CD14-positive monocyte (primary cell): ENCODE measurements around the gene MACROD2. TPM values are rescaled to one million over a fixed set of nuclear protein-coding genes. Genes with fewer than 3 reads are reported as not detected.

Source experiments
- DNase-seq, 3 donors: peaks; one replicate each; pipeline ENCODE4 v3.0.0-alpha.2; 2011 to 2022
- H2AFZ ChIP-seq: 2 replicates; pipeline ENCODE4 v1.6.0; 2012; ENCODE audit warnings: mild to moderate bottlenecking, low read depth, low read length, inconsistent platforms; ENCODE audit not compliant: insufficient read depth, poor library complexity, severe bottlenecking
- H3K27ac ChIP-seq, 2 donors: 1 replicate in 1 of 2; 2 replicates in 1 of 2; pipeline ENCODE4 v1.5.1; 2012 to 2013; ENCODE audit warnings: low read length in 2 of 2, control low read depth in 1 of 2, inconsistent platforms in 1 of 2, low read depth in 1 of 2, mild to moderate bottlenecking in 1 of 2
- H3K27me3 ChIP-seq, 2 donors: one replicate each; pipeline versions ENCODE4 v1.6.0 to v1.6.1; 2011 to 2013; ENCODE audit warnings: low read length in 2 of 2; ENCODE audit not compliant: control insufficient read depth in 2 of 2, insufficient read depth in 2 of 2
- H3K36me3 ChIP-seq, 2 donors: replicated peaks in 1 of 2; 1 replicate in 1 of 2; 2 replicates in 1 of 2; pipeline versions ENCODE4 v1.5.1 to v1.6.1; 2012 to 2013; ENCODE audit warnings: low read length in 2 of 2, control low read depth in 1 of 2, inconsistent platforms in 1 of 2, mild to moderate bottlenecking in 1 of 2; ENCODE audit not compliant: insufficient read depth in 2 of 2, control insufficient read depth in 1 of 2
- H3K4me1 ChIP-seq, 2 donors: 1 replicate in 1 of 2; 2 replicates in 1 of 2; pipeline versions ENCODE4 v1.5.1 to v1.6.1; 2012 to 2013; ENCODE audit warnings: low read length in 2 of 2, control low read depth in 1 of 2, inconsistent platforms in 1 of 2, mild to moderate bottlenecking in 1 of 2, moderate library complexity in 1 of 2; ENCODE audit not compliant: insufficient read depth in 2 of 2, control insufficient read depth in 1 of 2
- H3K4me2 ChIP-seq: replicated peaks from 2 replicates; pipeline ENCODE3; 2012; ENCODE audit warnings: low read length, moderate library complexity, mild to moderate bottlenecking; ENCODE audit not compliant: poor library complexity, severe bottlenecking; ENCODE audit errors: extremely low read depth
- H3K4me3 ChIP-seq, 3 experiments: fragments of 200-600 bp in 1 of 3; sonication (generic) in 1 of 3; replicated peaks in 1 of 3; 1 replicate in 2 of 3; 2 replicates in 1 of 3; pipeline ENCODE4 v1.5.1; 2011 to 2013; ENCODE audit warnings: low read length in 3 of 3, mild to moderate bottlenecking in 3 of 3, control low read depth in 2 of 3, low read depth in 2 of 3, inconsistent platforms in 1 of 3, moderate library complexity in 1 of 3
- H3K79me2 ChIP-seq: 2 replicates; pipeline ENCODE4 v1.6.0; 2012; ENCODE audit warnings: mild to moderate bottlenecking, control low read depth, inconsistent platforms, low read length, moderate library complexity; ENCODE audit not compliant: insufficient read depth
- H3K9ac ChIP-seq: 2 replicates; pipeline ENCODE4 v1.6.0; 2017; ENCODE audit warnings: low read length, mild to moderate bottlenecking; ENCODE audit not compliant: insufficient read depth, poor library complexity, severe bottlenecking
- H3K9me3 ChIP-seq, 2 donors: replicated peaks in 1 of 2; 1 replicate in 1 of 2; 2 replicates in 1 of 2; pipeline versions ENCODE4 v1.5.1 to v1.6.1; 2012 to 2013; ENCODE audit warnings: low read length in 2 of 2, control low read depth in 1 of 2; ENCODE audit not compliant: control insufficient read depth in 1 of 2, insufficient read depth in 1 of 2
- H4K20me1 ChIP-seq: 2 replicates; pipeline ENCODE4 v1.6.0; 2012; ENCODE audit warnings: mild to moderate bottlenecking, low read length, control low read depth, moderate library complexity; ENCODE audit not compliant: insufficient read depth
- H3K27ac Mint-ChIP-seq, 7 donors: one replicate each; pipeline ENCODE4 v1.8.0; 2020; ENCODE audit warnings: mild to moderate bottlenecking in 7 of 7, mixed read lengths in 7 of 7, moderate library complexity in 6 of 7, inconsistent platforms in 2 of 7
- H3K27me3 Mint-ChIP-seq, 3 donors: one replicate each; pipeline ENCODE4 v1.8.0; 2021 to 2022; ENCODE audit warnings: low read depth in 3 of 3, mild to moderate bottlenecking in 3 of 3, mixed read lengths in 3 of 3, moderate library complexity in 3 of 3, inconsistent platforms in 1 of 3
- H3K36me3 Mint-ChIP-seq, 2 donors: one replicate each; pipeline ENCODE4 v1.8.0; 2020; ENCODE audit warnings: mixed read lengths in 2 of 2, inconsistent platforms in 1 of 2, mild to moderate bottlenecking in 1 of 2
- H3K4me1 Mint-ChIP-seq: one replicate; pipeline ENCODE4 v1.8.0; 2020; ENCODE audit warnings: mild to moderate bottlenecking, mixed read lengths
- H3K4me3 Mint-ChIP-seq, 2 donors: one replicate each; pipeline ENCODE4 v1.8.0; 2020; ENCODE audit warnings: mild to moderate bottlenecking in 2 of 2, mixed read lengths in 2 of 2, moderate library complexity in 1 of 2
- H3K9me3 Mint-ChIP-seq, 7 donors: one replicate each; pipeline ENCODE4 v1.8.0; 2020 to 2022; ENCODE audit warnings: mixed read lengths in 7 of 7, mild to moderate bottlenecking in 6 of 7, moderate library complexity in 6 of 7, inconsistent platforms in 2 of 7
- WGBS: methylation state at CpG from one replicate; pipeline ENCODE4 v1.1.5; 2013; ENCODE audit warnings: missing lambda C conversion rate; ENCODE audit not compliant: insufficient coverage; 5-methylcytosine and 5-hydroxymethylcytosine counted together
- intact Hi-C, 2 donors: fragments of 100-400 bp; cut with micrococcal nuclease; formaldehyde crosslinking; loops; one replicate each; pipeline versions ENCODE4 v1.15.0 to v1.15.1; 2023
- polyA plus RNA-seq, 3 donors: library from polyadenylated mRNA; depleted of rRNA in 1 of 3; unstranded in 2 of 3; stranded (reverse) in 1 of 3; fragments of 300-500 nt in 2 of 3; fragments of >200 nt in 1 of 3; fragmentation: Illumina TruSeq in 2 of 3; gene quantifications; 1 replicate in 2 of 3; 2 replicates in 1 of 3; pipeline ENCODE4 v1.2.3, GENCODE V29; 2012 to 2021
- TF ChIP-seq, protein P1 (sequence below): fragments of 200-600 bp; IDR thresholded peaks from one replicate; pipeline ENCODE4 v1.8.0; 2022; ENCODE audit warnings: antibody characterized with exemption, mild to moderate bottlenecking

MACROD2 gene
- polyA plus RNA-seq, 3 donors, result 0.23 TPM; not detected in 2

DNA sequence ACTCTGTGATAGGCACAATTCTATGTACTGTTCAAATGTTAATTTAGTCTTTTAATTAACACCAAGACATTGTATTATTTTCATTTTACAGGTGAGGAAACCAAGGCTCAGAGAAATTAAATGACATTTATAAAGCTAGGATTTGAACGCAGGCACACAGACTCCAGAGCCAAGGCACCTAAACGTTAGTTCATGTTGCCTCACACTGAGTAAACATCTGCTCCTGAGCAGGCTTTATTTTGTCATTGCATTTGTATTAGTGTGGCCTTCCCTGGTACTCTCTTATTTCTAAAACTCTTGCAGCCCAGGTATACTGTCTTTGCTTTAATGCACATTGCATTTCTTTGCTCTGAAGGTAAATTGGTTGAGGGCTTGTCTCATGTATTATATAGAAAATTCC lies 605.2 kb downstream of the MACROD2 start:
- no CpG with 5 or more reads among the region's 2 CpGs for WGBS
- no peaks in the 10 kb centered on the region for H3K4me1 ChIP-seq
- H3K4me2 ChIP-seq, result no peak overlapping the region
- no peaks in the 10 kb centered on the region for H3K36me3 ChIP-seq
- H4K20me1 ChIP-seq, result no peaks in the 10 kb centered on the region
- no peaks in the 10 kb centered on the region for H3K27me3 Mint-ChIP-seq
- no peaks in the 10 kb centered on the region for H3K79me2 ChIP-seq
- no peak overlapping the region for H3K4me3 Mint-ChIP-seq
- peaks cover 0 to 7% (median 2%) of the 10 kb centered on the region in 7 donors for H3K9me3 Mint-ChIP-seq
- H2AFZ ChIP-seq, result no peak overlapping the region
- no peak for DNase-seq
- peaks cover 0 to 5% of the 10 kb centered on the region in 2 donors for H3K9me3 ChIP-seq
- H3K4me1 Mint-ChIP-seq, result no peaks in the 10 kb centered on the region
- TF ChIP-seq, protein P1, sequence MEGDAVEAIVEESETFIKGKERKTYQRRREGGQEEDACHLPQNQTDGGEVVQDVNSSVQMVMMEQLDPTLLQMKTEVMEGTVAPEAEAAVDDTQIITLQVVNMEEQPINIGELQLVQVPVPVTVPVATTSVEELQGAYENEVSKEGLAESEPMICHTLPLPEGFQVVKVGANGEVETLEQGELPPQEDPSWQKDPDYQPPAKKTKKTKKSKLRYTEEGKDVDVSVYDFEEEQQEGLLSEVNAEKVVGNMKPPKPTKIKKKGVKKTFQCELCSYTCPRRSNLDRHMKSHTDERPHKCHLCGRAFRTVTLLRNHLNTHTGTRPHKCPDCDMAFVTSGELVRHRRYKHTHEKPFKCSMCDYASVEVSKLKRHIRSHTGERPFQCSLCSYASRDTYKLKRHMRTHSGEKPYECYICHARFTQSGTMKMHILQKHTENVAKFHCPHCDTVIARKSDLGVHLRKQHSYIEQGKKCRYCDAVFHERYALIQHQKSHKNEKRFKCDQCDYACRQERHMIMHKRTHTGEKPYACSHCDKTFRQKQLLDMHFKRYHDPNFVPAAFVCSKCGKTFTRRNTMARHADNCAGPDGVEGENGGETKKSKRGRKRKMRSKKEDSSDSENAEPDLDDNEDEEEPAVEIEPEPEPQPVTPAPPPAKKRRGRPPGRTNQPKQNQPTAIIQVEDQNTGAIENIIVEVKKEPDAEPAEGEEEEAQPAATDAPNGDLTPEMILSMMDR, result no peak
- no peaks in the 10 kb centered on the region for H3K36me3 Mint-ChIP-seq
- H3K27ac Mint-ChIP-seq, result no peak overlapping the region
- H3K27me3 ChIP-seq, result no peaks in the 10 kb centered on the region
- intact Hi-C loops, result no loop called here
- H3K4me3 ChIP-seq, result no peak overlapping the region
- no peak overlapping the region for H3K27ac ChIP-seq
- no peak overlapping the region for H3K9ac ChIP-seq

DNA sequence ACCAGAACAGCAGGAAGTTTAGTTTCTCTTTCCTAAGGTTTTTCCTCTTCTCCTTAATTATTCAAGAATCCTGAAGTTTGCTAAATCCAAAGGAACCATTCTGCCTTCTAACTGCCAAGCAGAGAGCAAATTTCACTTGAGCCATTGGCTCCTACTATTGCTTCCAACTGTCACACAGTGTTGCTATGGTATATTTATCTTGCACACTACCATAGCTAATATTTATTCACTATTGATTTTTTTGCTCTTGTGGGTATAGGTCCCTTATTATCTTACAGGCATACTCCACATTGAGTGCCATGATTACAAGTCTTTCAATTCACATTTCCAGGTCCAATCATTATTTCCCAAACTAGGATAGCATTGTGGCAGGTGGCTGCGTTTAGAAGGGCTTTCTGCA lies 608.8 kb downstream of the MACROD2 start:
- intact Hi-C loops, result no loop called here
- H3K27me3 Mint-ChIP-seq, result no peaks in the 10 kb centered on the region
- no peak overlapping the region for H2AFZ ChIP-seq
- H3K4me3 ChIP-seq, result no peak overlapping the region
- no peak for DNase-seq
- no peak overlapping the region for H3K4me2 ChIP-seq
- H3K36me3 ChIP-seq, result no peaks in the 10 kb centered on the region
- no peak overlapping the region for H3K27ac Mint-ChIP-seq
- TF ChIP-seq, protein P1, result no peak
- no peaks in the 10 kb centered on the region for H3K4me1 Mint-ChIP-seq
- peaks cover 0 to 14% of the 10 kb centered on the region in 2 donors for H3K9me3 ChIP-seq
- H4K20me1 ChIP-seq, result no peaks in the 10 kb centered on the region
- no peaks in the 10 kb centered on the region for H3K27me3 ChIP-seq
- no peaks in the 10 kb centered on the region for H3K79me2 ChIP-seq
- H3K9me3 Mint-ChIP-seq, result peaks cover 0 to 6% (median 3%) of the 10 kb centered on the region in 7 donors
- 100% methylated on average over 1 of the region's 1 CpG for WGBS
- no peaks in the 10 kb centered on the region for H3K4me1 ChIP-seq
- no peaks in the 10 kb centered on the region for H3K36me3 Mint-ChIP-seq
- H3K27ac ChIP-seq, result no peak overlapping the region
- no peak overlapping the region for H3K9ac ChIP-seq
- no peak overlapping the region for H3K4me3 Mint-ChIP-seq
